Fibroblast of mammary gland (primary cell): ENCODE data around the gene EMP1.
A peak's percentile ranks its signal among the peaks of the same experiment; 100 is the strongest.

Experiments used
- DNase-seq: peaks from one replicate; pipeline ENCODE4 v3.0.0-alpha.2; 2010; ENCODE audit warnings: low read depth
- H3K4me3 ChIP-seq: 2 replicates; pipeline ENCODE4 v1.5.1; 2011; ENCODE audit warnings: low read depth, mild to moderate bottlenecking, low read length, moderate library complexity; ENCODE audit not compliant: control insufficient read depth
- TF ChIP-seq, protein P1 (sequence below): conservative IDR thresholded peaks from 2 replicates; pipeline ENCODE4 v1.5.1; 2011; ENCODE audit warnings: low read depth, low read length, inconsistent platforms; ENCODE audit not compliant: control insufficient read depth, insufficient read depth

The EMP1 gene, protein sequence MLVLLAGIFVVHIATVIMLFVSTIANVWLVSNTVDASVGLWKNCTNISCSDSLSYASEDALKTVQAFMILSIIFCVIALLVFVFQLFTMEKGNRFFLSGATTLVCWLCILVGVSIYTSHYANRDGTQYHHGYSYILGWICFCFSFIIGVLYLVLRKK

DNA sequence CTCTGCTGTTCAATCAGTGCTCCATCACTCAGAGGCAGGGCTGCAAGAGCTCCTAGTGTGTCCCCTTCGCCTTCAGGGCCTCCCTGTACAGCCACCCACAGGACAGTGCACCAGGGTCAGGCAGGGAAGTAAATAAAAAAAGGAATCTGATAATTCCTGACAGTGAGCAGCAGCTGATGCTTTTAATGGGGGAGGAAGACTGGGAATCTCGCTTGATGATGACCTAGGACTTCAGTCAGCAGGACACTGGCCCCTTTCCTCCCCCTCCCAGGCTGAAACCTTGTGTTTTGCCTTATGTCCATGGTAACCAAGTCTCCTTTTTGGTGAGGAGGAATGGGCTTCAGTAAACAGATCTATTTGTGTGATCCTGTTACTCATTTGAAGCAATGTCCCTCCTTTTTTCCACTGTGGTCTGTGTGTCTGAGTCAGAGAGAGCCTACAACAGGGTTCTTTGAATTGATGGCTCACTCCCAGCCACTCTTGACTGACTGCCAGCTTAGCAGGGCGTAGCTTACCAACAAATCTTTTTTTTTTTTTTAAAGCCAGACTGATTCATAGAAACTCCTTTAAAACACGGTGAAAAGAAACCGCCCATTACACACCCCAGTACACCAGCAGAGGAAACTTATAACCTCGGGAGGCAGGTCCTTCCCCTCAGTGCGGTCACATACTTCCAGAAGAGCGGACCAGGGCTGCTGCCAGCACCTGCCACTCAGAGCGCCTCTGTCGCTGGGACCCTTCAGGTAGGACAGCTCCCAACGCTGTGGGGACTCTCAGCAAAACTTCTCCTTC lies at the start of gene EMP1:
TSS of gene EMP1 (plus strand) at position 597 of the 792 bp plus-strand sequence. CDS start 14,785 bp downstream, outside the sequence.
- TF ChIP-seq, protein P1, sequence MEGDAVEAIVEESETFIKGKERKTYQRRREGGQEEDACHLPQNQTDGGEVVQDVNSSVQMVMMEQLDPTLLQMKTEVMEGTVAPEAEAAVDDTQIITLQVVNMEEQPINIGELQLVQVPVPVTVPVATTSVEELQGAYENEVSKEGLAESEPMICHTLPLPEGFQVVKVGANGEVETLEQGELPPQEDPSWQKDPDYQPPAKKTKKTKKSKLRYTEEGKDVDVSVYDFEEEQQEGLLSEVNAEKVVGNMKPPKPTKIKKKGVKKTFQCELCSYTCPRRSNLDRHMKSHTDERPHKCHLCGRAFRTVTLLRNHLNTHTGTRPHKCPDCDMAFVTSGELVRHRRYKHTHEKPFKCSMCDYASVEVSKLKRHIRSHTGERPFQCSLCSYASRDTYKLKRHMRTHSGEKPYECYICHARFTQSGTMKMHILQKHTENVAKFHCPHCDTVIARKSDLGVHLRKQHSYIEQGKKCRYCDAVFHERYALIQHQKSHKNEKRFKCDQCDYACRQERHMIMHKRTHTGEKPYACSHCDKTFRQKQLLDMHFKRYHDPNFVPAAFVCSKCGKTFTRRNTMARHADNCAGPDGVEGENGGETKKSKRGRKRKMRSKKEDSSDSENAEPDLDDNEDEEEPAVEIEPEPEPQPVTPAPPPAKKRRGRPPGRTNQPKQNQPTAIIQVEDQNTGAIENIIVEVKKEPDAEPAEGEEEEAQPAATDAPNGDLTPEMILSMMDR = no peak
- DNase-seq = peak; percentile 100
- peak within 1 kb of the TSS; percentile 93 for H3K4me3 ChIP-seq

DNA sequence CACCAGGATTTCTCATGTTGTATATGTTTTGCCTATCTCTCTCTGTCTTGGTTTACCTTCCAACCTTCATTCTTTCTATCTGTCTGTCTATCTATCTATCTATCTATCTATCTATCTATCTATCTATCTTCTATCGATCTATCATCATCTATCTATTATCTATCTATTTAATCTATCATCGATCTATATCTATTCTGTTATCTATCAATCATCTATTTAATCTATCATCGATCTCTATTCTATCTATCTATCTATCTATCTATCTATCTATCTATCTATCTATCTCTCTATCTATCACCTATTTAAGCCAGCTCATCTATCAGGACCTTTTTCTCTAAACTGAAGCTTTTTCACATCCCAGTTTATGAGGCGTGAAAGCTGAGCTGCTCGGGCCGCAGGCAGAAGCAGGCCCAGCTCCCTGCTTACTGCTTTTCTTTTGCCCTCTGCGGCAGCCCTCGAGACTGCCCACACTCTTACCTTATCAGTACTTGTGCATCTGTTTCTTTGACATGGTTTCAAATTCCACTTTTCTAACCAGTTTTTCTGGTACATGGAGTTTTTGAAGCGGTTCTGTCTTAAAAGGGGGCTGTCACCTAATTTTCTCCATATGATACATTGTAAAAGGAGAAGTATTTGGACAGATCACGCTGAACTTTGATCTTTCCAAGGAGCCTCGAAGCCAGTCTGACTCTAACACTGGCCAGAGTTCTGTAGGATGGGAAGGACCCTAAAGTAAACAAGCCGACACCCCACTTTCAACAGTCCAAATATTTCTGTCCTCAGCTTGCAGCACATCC lies 48.6 kb upstream of the EMP1 start:
- DNase-seq = no peak
- TF ChIP-seq, protein P1 = no peak
- no peak overlapping the region for H3K4me3 ChIP-seq

DNA sequence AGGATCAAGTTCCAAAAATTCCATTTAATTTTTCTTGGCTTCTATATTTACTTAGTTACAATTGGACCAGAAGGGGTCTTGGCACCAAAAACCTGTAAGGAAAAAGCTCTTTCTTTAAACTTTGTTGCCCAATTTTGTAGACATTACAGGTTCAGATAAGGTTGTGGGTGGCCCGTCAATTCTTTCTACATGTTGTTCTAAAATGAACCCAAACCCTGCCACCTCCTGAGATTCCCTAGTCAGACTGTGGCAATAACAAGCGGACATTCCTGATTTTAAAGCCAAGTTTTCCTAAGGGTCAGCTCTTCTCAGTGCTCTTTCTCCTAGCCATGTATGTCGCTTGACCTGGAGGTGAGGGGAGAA lies 48.1 kb upstream of the EMP1 start:
- TF ChIP-seq, protein P1 = no peak
- no peak for DNase-seq
- no peak overlapping the region for H3K4me3 ChIP-seq

DNA sequence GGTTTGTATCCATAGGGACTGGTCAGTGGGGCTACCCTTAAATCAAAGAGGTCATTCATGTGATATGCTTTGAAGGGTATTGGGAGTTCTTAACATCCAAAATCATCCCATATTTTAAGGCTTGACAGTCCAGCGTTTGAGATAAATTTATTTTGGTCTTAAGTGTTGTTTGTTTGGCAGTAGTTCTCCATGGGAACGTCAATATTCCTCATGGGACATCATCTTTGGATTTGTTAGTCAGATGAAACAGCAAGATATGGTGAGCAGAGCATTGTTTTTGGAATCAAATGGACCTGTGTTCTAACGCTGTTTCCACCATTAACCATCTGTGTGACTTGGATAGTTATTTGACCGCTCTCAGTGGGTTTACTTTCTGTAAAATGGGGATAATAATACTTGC lies 47.1 kb upstream of the EMP1 start:
- no peak overlapping the region for H3K4me3 ChIP-seq
- peak; percentile 26 for DNase-seq
- TF ChIP-seq, protein P1 = no peak

DNA sequence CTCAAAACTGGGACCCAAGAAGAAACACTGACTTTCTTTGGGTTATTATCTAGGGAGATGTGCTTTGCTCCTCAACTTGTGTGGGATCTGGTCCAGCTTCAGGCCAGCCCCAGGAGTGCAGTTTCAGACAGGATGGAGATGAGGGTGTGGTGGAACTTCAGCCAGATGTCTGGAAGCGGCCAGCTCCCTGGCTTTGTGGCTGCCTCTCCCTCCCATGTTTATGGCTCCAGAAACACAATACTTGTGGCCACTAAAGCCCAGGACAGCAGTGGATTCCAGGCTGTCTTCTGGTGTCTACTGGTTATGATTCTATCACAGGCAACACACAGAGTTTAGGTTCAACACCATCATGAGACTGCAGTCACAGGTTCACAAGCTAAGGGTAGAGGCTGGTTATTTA lies 44.2 kb upstream of the EMP1 start:
- DNase-seq = peak; percentile 50
- TF ChIP-seq, protein P1 = no peak
- no peak overlapping the region for H3K4me3 ChIP-seq

DNA sequence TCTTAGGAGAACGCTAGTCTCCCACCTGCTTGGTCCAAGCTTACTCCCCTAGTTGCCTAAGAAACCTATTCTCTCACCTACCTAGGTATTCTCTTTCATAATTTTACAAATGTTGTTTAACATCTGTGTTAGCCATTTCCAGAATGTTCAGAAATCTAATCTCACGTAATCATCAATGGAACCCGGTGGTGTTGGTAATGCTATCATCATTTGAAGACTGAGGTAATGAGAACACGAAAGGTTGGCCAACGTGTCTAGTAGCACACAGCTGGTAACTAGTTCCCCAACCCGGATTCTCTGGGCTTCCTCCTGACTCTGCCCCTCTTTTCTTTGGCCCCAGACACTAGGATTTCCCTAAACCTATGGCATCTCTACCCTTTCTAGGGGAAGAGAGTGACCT lies 43.8 kb upstream of the EMP1 start:
- no peak overlapping the region for H3K4me3 ChIP-seq
- no peak for DNase-seq
- TF ChIP-seq, protein P1 = no peak
